HG03442 (cell line): ENCODE data around the gene TCERG1L.
"Not testable (repeated sequence)": the region's sequence is repeated elsewhere in the genome, so short reads cannot be mapped to it uniquely, and the experiment has no call there.

Experiments used
- ATAC-seq: cut with Tn5 transposase; IDR thresholded peaks from one replicate; pipeline ENCODE4 v1.9.1; 2021; ENCODE audit warnings: mild to moderate bottlenecking, moderate library complexity; ENCODE audit not compliant: unreplicated experiment

Gene TCERG1L

GRCh38 chr10:131311661-131312477 is at the start of gene TCERG1L:
TCERG1L (minus strand) TSS chr10:131311721; CDS start chr10:131311635, 86 bp downstream.
- ATAC-seq, result no peak

- ATAC-seq, result no peak
Measured at GRCh38 chr10:131358741-131359442, 47.4 kb upstream of the TCERG1L start.

GRCh38 chr10:131356442-131356841 is 44.9 kb upstream of the TCERG1L start:
- ATAC-seq, result no peak

- no peak for ATAC-seq
Measured at GRCh38 chr10:131355881-131356280, 44.4 kb upstream of the TCERG1L start.

GRCh38 chr10:131355056-131355455 is 43.5 kb upstream of the TCERG1L start:
- no peak for ATAC-seq

GRCh38 chr10:131354380-131354779 is 42.9 kb upstream of the TCERG1L start:
- no peak for ATAC-seq

GRCh38 chr10:131352765-131353290 is 41.3 kb upstream of the TCERG1L start:
- no peak for ATAC-seq

- no peak for ATAC-seq
Measured at GRCh38 chr10:131350660-131351059, 39.1 kb upstream of the TCERG1L start.

GRCh38 chr10:131350245-131350644 is 38.7 kb upstream of the TCERG1L start:
- no peak for ATAC-seq

- ATAC-seq, result no peak
Measured at GRCh38 chr10:131346456-131346855, 34.9 kb upstream of the TCERG1L start.

GRCh38 chr10:131345691-131346090 is 34.2 kb upstream of the TCERG1L start:
- no peak for ATAC-seq

- ATAC-seq, result no peak
Measured at GRCh38 chr10:131344747-131345146, 33.2 kb upstream of the TCERG1L start.

- no peak for ATAC-seq
Measured at GRCh38 chr10:131337741-131338140, 26.2 kb upstream of the TCERG1L start.

GRCh38 chr10:131332821-131333220 is 21.3 kb upstream of the TCERG1L start:
- no peak for ATAC-seq

GRCh38 chr10:131323880-131324279 is 12.4 kb upstream of the TCERG1L start:
- no peak for ATAC-seq

- ATAC-seq, result no peak
Measured at GRCh38 chr10:131323025-131323424, 11.5 kb upstream of the TCERG1L start.

- not testable (repeated sequence) for ATAC-seq
Measured at GRCh38 chr10:131322575-131322974, 11.1 kb upstream of the TCERG1L start.

GRCh38 chr10:131320860-131321604 is 9.5 kb upstream of the TCERG1L start:
- ATAC-seq, result no peak

- no peak for ATAC-seq
Measured at GRCh38 chr10:131318814-131319213, 7.3 kb upstream of the TCERG1L start.

GRCh38 chr10:131318291-131318690 is 6.8 kb upstream of the TCERG1L start:
- no peak for ATAC-seq
